RPMI8226 (cell line): Measurements from ENCODE around the gene GIMAP1.
A peak's percentile ranks its signal among the peaks of the same experiment; 100 is the strongest.

Experiments used
- DNase-seq: peaks from one replicate; pipeline ENCODE4 v3.0.0-alpha.2; 2015

The GIMAP1 gene

GRCh38 chr7:150751702-150752101 is 35.3 kb downstream of the GIMAP1 start:
- DNase-seq: no peak

- DNase-seq: peak; percentile 23
Observed at GRCh38 chr7:150753239-150753638, 36.8 kb downstream of the GIMAP1 start.

GRCh38 chr7:150753826-150754603 is 37.6 kb downstream of the GIMAP1 start:
- DNase-seq: peak; percentile 42

- DNase-seq: no peak
Observed at GRCh38 chr7:150754951-150755350, 38.5 kb downstream of the GIMAP1 start.

- no peak for DNase-seq
Observed at GRCh38 chr7:150755473-150756099, 39.2 kb downstream of the GIMAP1 start.

- no peak for DNase-seq
Observed at GRCh38 chr7:150756166-150756565, 39.8 kb downstream of the GIMAP1 start.

- peak; percentile 51 for DNase-seq
Observed at GRCh38 chr7:150756858-150757257, 40.4 kb downstream of the GIMAP1 start.

GRCh38 chr7:150759479-150759878 is 43.1 kb downstream of the GIMAP1 start:
- no peak for DNase-seq

- no peak for DNase-seq
Observed at GRCh38 chr7:150766334-150766709, 49.9 kb downstream of the GIMAP1 start.

GRCh38 chr7:150769768-150770167 is 53.4 kb downstream of the GIMAP1 start:
- DNase-seq: no peak
